Pancreas (tissue), 10 donors: ENCODE measurements around the gene ABCF3. TPM values are rescaled to one million over a fixed set of nuclear protein-coding genes. Genes with fewer than 3 reads are reported as not detected.

Source experiments
- ATAC-seq, 4 donors: fragments of 200-7000 bp; cut with Tn5 transposase; one replicate each; pipeline versions ENCODE4 v1.8.0 to v1.9.1; 2020; ENCODE audit warnings: mild to moderate bottlenecking in 4 of 4, moderate library complexity in 4 of 4
- DNase-seq, 6 donors: peaks; one replicate each; pipeline ENCODE4 v3.0.0-alpha.2; 2020
- FAIRE-seq: peaks from 2 replicates; lab custom pipeline; 2012; peaks lifted over from hg19 to GRCh38; lab: Jason Lieb, UNC
- H3K27ac ChIP-seq, 4 donors: fragments of 200-600 bp; sonication (generic); 1 replicate in 3 of 4; 2 replicates in 1 of 4; pipeline versions ENCODE4 v1.5.0 to v1.8.0; 2020
- H3K27me3 ChIP-seq, 4 donors: fragments of 200-600 bp; one replicate each; pipeline ENCODE4 v1.8.0; 2021
- H3K36me3 ChIP-seq, 3 donors: fragments of 200-600 bp; sonication (generic) in 1 of 3; one replicate each; pipeline versions ENCODE4 v1.5.0 to v1.8.0; 2020 to 2021
- H3K4me1 ChIP-seq, 3 donors: fragments of 200-600 bp; one replicate each; pipeline ENCODE4 v1.8.0; 2021
- H3K4me3 ChIP-seq, 4 donors: fragments of 200-600 bp; sonication (generic) in 2 of 4; one replicate each; pipeline versions ENCODE4 v1.5.0 to v1.8.0; 2020 to 2021
- H3K9me3 ChIP-seq, 4 donors: fragments of 200-600 bp; one replicate each; pipeline ENCODE4 v1.8.0; 2021
- WGBS, 2 donors: extraction: QIAGEN DNeasy Blood & Tissue Kit; methylation state at CpG; one replicate each; pipeline ENCODE4 v1.1.7; 2013; 5-methylcytosine and 5-hydroxymethylcytosine counted together
- intact Hi-C, 3 donors: fragments of 100-400 bp; cut with DNase I; formaldehyde crosslinking; loops; one replicate each; pipeline versions ENCODE4 v1.11.1 to v1.14.2; 2022
- polyA plus RNA-seq, 2 donors: library from polyadenylated mRNA; stranded (reverse); fragments of 200-250 nt; gene quantifications; one replicate each; pipeline ENCODE4 v1.2.3, GENCODE V29; 2013
- total RNA-seq, 6 donors: library from RNA; stranded (reverse); fragmentation: NEBNext Ultra II Directional in 4 of 6; extraction: Animal tissue kit (Norgen Biotek cat#: 25700) in 4 of 6; gene quantifications; one replicate each; pipeline versions ENCODE4 v1.2.1 to v1.2.4, GENCODE V29; 2021 to 2023
- TF ChIP-seq, protein P1 (sequence below), 4 donors: fragments of 200-600 bp; sonication (generic) in 3 of 4; IDR thresholded peaks; one replicate each; pipeline versions ENCODE4 v1.5.0 to v1.8.0; 2021; ENCODE audit warnings: antibody characterized with exemption in 4 of 4
- donor health status: healthy with polysubstance abuse.
- donor health status: DM: no; HTN: no; CAD: no; lungs with moderate emphysema.
- donor health status: DM: no; HTN: no; CAD: no.
- donor health status: control.
- donor health status: control.
- donor health status: Bipolar disorder and iron deficiency.
- donor health status: DM: yes; HTN: yes; CAD: no.
- donor health status: DM: no; HTN: no; CAD: no.
- donor health status: DM: no; HTN: no; CAD: no.
- donor health status: DM: yes; HTN: yes; CAD: no.

Gene ABCF3
- total and polyA plus RNA-seq, 8 donors, result 31.7 to 92.1 (median 42.1) TPM

DNA sequence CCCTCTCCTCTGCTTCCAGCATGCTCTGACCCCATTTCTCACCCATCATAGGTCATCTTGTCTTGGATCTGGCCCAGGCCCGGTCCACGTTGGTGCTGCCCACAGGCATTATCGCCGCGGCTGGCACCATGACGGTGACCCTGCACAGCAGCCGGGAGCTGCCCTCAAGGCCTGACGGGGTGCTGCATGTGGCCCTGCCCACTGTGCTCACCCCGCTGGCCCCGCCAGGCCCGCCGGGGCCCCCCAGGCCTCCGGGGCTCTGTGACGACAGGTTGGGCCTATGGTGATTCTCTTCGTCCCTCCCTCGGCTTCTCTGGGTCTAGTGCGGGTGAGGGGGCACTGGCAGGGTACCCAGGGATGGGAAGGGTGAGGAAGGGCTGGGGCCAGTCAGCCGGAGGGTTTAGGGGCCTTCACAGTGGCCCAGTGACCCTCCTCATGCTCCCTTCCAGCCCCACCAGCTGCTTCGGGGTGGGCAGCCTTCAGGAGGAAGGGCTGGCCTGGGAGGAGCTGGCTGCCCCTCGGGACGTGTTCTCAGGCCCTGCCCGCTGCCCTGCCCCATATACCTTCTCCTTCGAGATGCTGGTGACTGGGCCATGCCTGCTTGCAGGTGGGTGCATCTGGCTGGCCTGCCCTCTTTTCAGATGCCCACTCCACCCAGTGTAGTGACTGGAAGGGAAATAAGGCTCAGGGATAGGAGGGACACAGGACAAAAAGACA is 47.3 kb downstream of the ABCF3 start:
- Histone ChIP-seq H3K36me3 (no peaks in the 10 kb centered on the region), H3K9me3 (no peaks in the 10 kb centered on the region), H3K4me1 (peaks cover 0 to 8% (median 6%) of the 10 kb centered on the region in 3 donors), H3K4me3 (no peak overlapping the region), H3K27me3 (no peaks in the 10 kb centered on the region), H3K27ac (no peak overlapping the region)
- DNase-seq (no peak), ATAC-seq (no peak), FAIRE-seq (no peak)
- TF ChIP-seq, protein P1, sequence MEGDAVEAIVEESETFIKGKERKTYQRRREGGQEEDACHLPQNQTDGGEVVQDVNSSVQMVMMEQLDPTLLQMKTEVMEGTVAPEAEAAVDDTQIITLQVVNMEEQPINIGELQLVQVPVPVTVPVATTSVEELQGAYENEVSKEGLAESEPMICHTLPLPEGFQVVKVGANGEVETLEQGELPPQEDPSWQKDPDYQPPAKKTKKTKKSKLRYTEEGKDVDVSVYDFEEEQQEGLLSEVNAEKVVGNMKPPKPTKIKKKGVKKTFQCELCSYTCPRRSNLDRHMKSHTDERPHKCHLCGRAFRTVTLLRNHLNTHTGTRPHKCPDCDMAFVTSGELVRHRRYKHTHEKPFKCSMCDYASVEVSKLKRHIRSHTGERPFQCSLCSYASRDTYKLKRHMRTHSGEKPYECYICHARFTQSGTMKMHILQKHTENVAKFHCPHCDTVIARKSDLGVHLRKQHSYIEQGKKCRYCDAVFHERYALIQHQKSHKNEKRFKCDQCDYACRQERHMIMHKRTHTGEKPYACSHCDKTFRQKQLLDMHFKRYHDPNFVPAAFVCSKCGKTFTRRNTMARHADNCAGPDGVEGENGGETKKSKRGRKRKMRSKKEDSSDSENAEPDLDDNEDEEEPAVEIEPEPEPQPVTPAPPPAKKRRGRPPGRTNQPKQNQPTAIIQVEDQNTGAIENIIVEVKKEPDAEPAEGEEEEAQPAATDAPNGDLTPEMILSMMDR (IDR thresholded peaks at IDR 0.05), result no peak
- WGBS, 2 donors, result 86% methylated on average over 21 to 23 of the region's 23 CpGs
- intact Hi-C loops, result loop anchor here in 1 of 3 donors (10.0 kb wide), 2 partner anchors 88 to 338 kb away; no protein-coding TSS in a partner anchor

DNA sequence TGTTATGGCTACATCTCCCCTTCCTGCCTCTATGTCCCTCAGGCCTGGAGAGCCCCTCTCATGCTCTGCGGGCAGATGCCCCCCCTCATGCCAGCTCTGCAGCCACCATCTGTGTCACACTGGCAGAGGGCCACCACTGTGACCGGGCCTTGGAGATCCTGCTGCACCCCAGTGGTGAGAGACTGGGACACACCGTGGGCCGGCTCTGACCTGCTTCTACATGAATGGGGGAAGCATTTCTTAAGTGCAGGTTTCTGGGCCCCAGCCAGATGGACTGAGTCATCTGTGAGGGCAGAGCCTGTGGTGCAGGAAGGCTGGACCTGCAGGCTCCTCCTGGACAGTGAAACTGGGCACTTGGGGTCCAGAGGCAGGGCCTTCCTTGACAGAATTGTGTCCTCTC is 48.2 kb downstream of the ABCF3 start:
- DNase-seq, result peak; percentile 56 to 90 (median 80)
- Histone ChIP-seq H3K36me3 (no peaks in the 10 kb centered on the region), H3K4me3 (no peak overlapping the region), H3K9me3 (no peaks in the 10 kb centered on the region), H3K27ac (no peak overlapping the region), H3K27me3 (no peaks in the 10 kb centered on the region), H3K4me1 (peaks cover 0 to 8% (median 6%) of the 10 kb centered on the region in 3 donors)
- intact Hi-C loops, result loop anchor here in 1 of 3 donors (10.0 kb wide), 2 partner anchors 89 to 339 kb away; no protein-coding TSS in a partner anchor
- 16 to 21% methylated on average over 4 of the region's 4 CpGs for WGBS, 2 donors
- no peak for FAIRE-seq
- peak; percentile 29 to 64 (median 44) for ATAC-seq
- TF ChIP-seq, protein P1 (IDR thresholded peaks at IDR 0.05), result no peak

DNA sequence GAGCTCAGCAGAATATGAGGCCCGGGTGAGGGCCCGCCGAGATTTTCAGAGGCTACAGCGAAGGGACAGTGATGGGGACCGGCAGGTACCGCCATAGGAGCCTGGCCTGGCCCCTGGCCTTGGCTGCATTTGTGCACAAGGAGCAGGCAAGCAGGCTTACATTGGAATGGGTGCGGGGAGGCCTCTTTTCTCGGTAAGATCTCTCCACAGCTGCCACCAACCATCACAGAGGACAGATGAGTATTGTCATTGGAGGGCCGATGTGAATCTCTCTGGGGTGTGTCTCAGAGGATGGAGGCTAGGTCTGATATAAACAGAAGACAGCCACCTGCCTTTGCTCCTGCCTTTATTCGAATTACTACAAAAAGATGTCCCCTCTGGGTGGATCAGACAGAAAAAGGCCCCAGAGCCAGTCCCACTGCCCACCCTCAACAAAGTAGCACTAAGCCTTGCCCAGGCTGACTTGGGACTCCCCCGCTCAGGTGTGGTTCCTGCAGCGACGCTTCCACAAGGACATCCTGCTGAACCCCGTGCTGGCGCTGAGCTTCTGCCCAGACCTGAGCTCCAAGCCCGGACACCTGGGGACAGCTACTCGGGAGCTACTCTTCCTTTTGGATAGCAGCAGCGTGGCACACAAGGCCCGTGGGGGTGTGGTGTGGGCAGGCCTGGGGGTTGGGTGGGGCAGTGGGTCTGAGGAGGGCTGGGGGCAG is 48.8 kb downstream of the ABCF3 start:
- H3K27ac ChIP-seq, result no peak overlapping the region
- no peaks in the 10 kb centered on the region for H3K36me3 ChIP-seq
- H3K27me3 ChIP-seq, result no peaks in the 10 kb centered on the region
- no peak overlapping the region for H3K4me3 ChIP-seq
- FAIRE-seq (no peak), DNase-seq (no peak), ATAC-seq (no peak)
- 87% methylated on average over 19 of the region's 19 CpGs for WGBS, 2 donors
- intact Hi-C loops, result loop anchor here in 1 of 3 donors (10.0 kb wide), 2 partner anchors 90 to 340 kb away; no protein-coding TSS in a partner anchor
- no peaks in the 10 kb centered on the region for H3K9me3 ChIP-seq
- TF ChIP-seq, protein P1 (IDR thresholded peaks at IDR 0.05), result no peak
- peaks cover 0 to 5% (median 3%) of the 10 kb centered on the region in 3 donors for H3K4me1 ChIP-seq

DNA sequence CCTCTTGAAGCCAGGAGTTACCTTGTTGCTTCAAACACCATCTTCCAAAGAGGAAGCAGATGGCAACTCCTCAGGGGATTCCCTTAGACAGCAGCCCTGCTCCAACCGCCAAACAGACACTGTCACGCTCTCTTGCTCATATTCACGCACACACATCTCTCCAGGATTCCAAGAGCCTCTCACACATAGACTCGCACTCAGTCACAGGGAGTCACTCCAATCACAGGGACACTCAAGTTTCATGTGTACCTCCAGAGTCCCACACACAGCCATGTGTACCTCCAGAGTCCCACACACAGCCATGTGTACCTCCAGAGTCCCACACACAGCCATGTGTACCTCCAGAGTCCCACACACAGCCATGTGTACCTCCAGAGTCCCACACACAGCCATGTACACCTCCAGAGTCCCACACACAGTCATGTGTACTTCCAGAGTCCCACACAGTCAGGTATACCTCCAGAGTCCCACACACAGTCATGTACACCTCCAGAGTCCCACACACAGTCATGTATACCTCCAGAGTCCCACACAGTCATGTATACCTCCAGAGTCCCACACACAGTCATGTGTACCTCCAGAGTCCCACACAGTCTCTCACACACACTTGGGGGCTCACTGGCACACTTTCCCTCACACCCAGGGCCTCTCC is 49.5 kb downstream of the ABCF3 start:
- Histone ChIP-seq H3K4me1 (no peaks in the 10 kb centered on the region), H3K36me3 (no peaks in the 10 kb centered on the region), H3K4me3 (no peak overlapping the region), H3K27ac (no peak overlapping the region), H3K9me3 (no peaks in the 10 kb centered on the region), H3K27me3 (no peaks in the 10 kb centered on the region)
- TF ChIP-seq, protein P1 (IDR thresholded peaks at IDR 0.05), result no peak
- intact Hi-C loops, result loop anchor here in 1 of 3 donors (10.0 kb wide), 2 partner anchors 91 to 341 kb away; no protein-coding TSS in a partner anchor
- no peak for ATAC-seq
- 84 to 87% methylated on average over 4 of the region's 4 CpGs for WGBS, 2 donors
- no peak for FAIRE-seq
- no peak for DNase-seq
